SK-N-SH treated with all-trans-retinoic acid at 6 μM for 48 hours (cell line): ENCODE results near the gene GATAD1.

ENCODE experiments used
- ATAC-seq: fragments of 200-7000 bp; cut with Tn5 transposase; 3 replicates; pipeline ENCODE4 v1.9.1; 2020; ENCODE audit warnings: mild to moderate bottlenecking, moderate library complexity
- ARNTL ChIP-seq: fragments of 450-650 bp; formaldehyde crosslinking; IDR thresholded peaks from 2 replicates; pipeline ENCODE4 v1.5.0; 2020; ENCODE audit warnings: low read depth, mild to moderate bottlenecking, moderate library complexity, borderline replicate concordance
- BACH2 ChIP-seq: fragments of 250-450 bp; sonication (Bioruptor Pico); IDR thresholded peaks from 2 replicates; pipeline ENCODE4 v1.9.0; 2021; ENCODE audit warnings: mild to moderate bottlenecking, borderline replicate concordance
- CSDC2 ChIP-seq: fragments of 250-450 bp; sonication (Bioruptor Pico); IDR thresholded peaks from 2 replicates; pipeline ENCODE4 v1.5.0; 2020; ENCODE audit warnings: mild to moderate bottlenecking, moderate library complexity
- ESRRG ChIP-seq: fragments of 250-450 bp; sonication (Bioruptor Pico); IDR thresholded peaks from 2 replicates; pipeline ENCODE4 v1.6.1; 2021; ENCODE audit warnings: mild to moderate bottlenecking
- ISL1 ChIP-seq: fragments of 250-450 bp; sonication (Bioruptor Pico); IDR thresholded peaks from 2 replicates; pipeline ENCODE4 v2.1.2; 2022; ENCODE audit warnings: mild to moderate bottlenecking, moderate library complexity
- PATZ1 ChIP-seq: fragments of 250-450 bp; sonication (Bioruptor Pico); IDR thresholded peaks from 2 replicates; pipeline ENCODE4 v1.8.0; 2020; ENCODE audit warnings: mild to moderate bottlenecking, moderate library complexity, borderline replicate concordance
- POU6F1 ChIP-seq: fragments of 250-450 bp; sonication (Bioruptor Pico); IDR thresholded peaks from 2 replicates; pipeline ENCODE4 v1.8.0; 2021; ENCODE audit warnings: low read depth, mild to moderate bottlenecking, moderate library complexity, borderline replicate concordance
- PPARA ChIP-seq: fragments of 250-450 bp; sonication (Bioruptor Pico); IDR thresholded peaks from 2 replicates; pipeline ENCODE4 v1.5.0; 2020; ENCODE audit warnings: mild to moderate bottlenecking, borderline replicate concordance
- RARB ChIP-seq: fragments of 250-450 bp; sonication (Bioruptor Pico); IDR thresholded peaks from 2 replicates; pipeline ENCODE4 v1.8.0; 2021; ENCODE audit warnings: mild to moderate bottlenecking, moderate library complexity
- TCF4 ChIP-seq: fragments of 250-450 bp; sonication (Bioruptor Pico); IDR thresholded peaks from 2 replicates; pipeline ENCODE4 v1.8.0; 2021; ENCODE audit warnings: mild to moderate bottlenecking, moderate library complexity, borderline replicate concordance
- TOX ChIP-seq: fragments of 250-450 bp; sonication (Bioruptor Pico); IDR thresholded peaks from 2 replicates; pipeline ENCODE4 v1.8.0; 2021; ENCODE audit warnings: mild to moderate bottlenecking, moderate library complexity, borderline replicate concordance
- TSHZ2 ChIP-seq: fragments of 250-450 bp; sonication (Bioruptor Pico); IDR thresholded peaks from 2 replicates; pipeline ENCODE4 v1.5.0; 2020; ENCODE audit warnings: mild to moderate bottlenecking, moderate library complexity
- ZC3H10 ChIP-seq: fragments of 250-450 bp; sonication (Bioruptor Pico); IDR thresholded peaks from 2 replicates; pipeline ENCODE4 v1.5.1; 2021; ENCODE audit warnings: mild to moderate bottlenecking, moderate library complexity
- ZFP3 ChIP-seq: fragments of 250-450 bp; sonication (Bioruptor Pico); IDR thresholded peaks from 2 replicates; pipeline ENCODE4 v1.5.0; 2020; ENCODE audit warnings: mild to moderate bottlenecking, moderate library complexity
- ZFP30 ChIP-seq: fragments of 450-650 bp; formaldehyde crosslinking; IDR thresholded peaks from 2 replicates; pipeline ENCODE4 v1.5.0; 2022; ENCODE audit warnings: mild to moderate bottlenecking, moderate library complexity
- ZNF565 ChIP-seq: fragments of 450-650 bp; formaldehyde crosslinking; conservative IDR thresholded peaks from 2 replicates; pipeline ENCODE4 v1.5.0; 2020; ENCODE audit warnings: low read depth, mild to moderate bottlenecking, moderate library complexity
- ZNF70 ChIP-seq: fragments of 450-650 bp; formaldehyde crosslinking; IDR thresholded peaks from 2 replicates; pipeline ENCODE4 v1.5.0; 2020; ENCODE audit warnings: mild to moderate bottlenecking, moderate library complexity
- ZNF8 ChIP-seq: fragments of 450-650 bp; formaldehyde crosslinking; IDR thresholded peaks from 2 replicates; pipeline ENCODE4 v1.5.0; 2020; ENCODE audit warnings: mild to moderate bottlenecking, moderate library complexity
- TF ChIP-seq, protein P1 (sequence below): fragments of 250-450 bp; sonication (Bioruptor Pico); IDR thresholded peaks from 2 replicates; pipeline ENCODE4 v1.5.1; 2020; ENCODE audit warnings: low read depth, mild to moderate bottlenecking, moderate library complexity

GATAD1 gene

DNA sequence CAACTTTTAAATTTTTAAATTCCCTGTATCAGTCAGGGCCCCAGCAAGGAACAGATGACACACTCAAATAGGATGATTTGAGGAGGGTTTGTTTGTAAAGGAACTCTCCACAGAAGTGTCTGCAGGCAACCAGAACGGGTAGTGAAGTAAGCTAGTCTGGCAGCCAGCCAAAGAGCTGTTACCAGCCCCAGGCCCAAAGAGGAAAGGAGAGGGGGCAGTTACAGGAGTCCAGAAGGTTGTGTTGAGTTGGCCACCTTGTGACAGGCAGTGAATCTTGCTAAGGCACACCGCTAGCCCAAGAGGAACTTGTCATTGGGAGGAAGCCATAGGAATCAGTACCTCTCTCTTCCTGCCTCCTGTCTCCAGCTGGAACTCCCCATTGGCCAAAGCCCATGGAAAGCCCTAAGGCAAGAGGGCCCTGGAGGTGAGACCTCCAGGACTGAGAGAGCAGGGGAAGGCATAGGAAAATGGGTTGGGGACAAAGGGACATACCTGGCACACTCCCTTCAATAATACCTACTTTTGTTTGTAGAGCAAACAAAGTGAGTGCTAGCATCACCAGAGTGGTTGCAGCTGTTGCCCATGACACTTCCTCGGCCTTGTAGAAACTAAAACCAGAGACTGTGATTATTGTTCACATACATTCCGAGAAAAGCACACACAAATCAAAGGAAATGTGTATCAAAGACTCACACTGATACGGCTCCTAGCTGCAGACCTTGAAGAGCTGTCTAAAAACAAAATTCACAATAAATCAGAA is 25.4 kb upstream of the GATAD1 start (continued):
- no peak for TF ChIP-seq PATZ1

GRCh38 chr7:92422926-92423325 is 24.4 kb upstream of the GATAD1 start:
- TF ChIP-seq ZFP3 (CRISPR knock-in tag) (no peak), ZC3H10 (CRISPR knock-in tag) (no peak), ESRRG (CRISPR knock-in tag) (no peak), TOX (CRISPR knock-in tag) (no peak), ZNF70 (CRISPR knock-in tag) (no peak), TCF4 (CRISPR knock-in tag) (no peak), TSHZ2 (CRISPR knock-in tag) (no peak), CSDC2 (no peak), ISL1 (CRISPR knock-in tag) (no peak), POU6F1 (CRISPR knock-in tag) (no peak), ARNTL (CRISPR knock-in tag) (no peak), ZNF8 (CRISPR knock-in tag) (no peak), ZNF565 (CRISPR knock-in tag) (no peak), RARB (CRISPR knock-in tag) (no peak), ZFP30 (CRISPR knock-in tag) (no peak), BACH2 (CRISPR knock-in tag) (no peak)
- ATAC-seq, result no peak

DNA sequence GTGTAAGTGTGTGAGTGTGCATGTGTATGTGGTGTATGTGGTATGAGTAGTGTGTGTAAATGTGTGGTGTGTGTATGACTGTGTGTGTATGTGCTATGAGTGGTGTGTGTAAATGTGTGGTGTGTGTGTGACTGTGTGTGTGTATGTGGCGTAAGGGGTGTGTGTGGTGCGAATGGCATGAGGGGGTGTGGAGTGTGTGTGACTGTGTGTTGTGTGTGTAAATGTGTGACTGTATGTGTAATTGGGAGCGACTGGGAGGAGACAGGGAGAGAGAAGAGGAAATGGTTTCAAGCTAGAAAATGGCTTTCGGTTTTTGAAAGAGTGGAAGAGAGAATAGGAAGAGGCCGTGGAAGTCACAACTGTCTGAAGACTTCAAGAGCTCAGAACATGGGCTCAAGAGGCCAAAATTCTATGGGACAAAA is 23.6 kb upstream of the GATAD1 start:
- TF ChIP-seq BACH2 (CRISPR knock-in tag), result no peak
- TF ChIP-seq ZFP30 (CRISPR knock-in tag), result no peak
- no peak for TF ChIP-seq ZFP3 (CRISPR knock-in tag)
- no peak for TF ChIP-seq ZNF565 (CRISPR knock-in tag)
- ATAC-seq, result no peak

- TF ChIP-seq TSHZ2 (CRISPR knock-in tag), result no peak
- no peak for TF ChIP-seq PPARA (CRISPR knock-in tag)
- TF ChIP-seq ZFP30 (CRISPR knock-in tag), result no peak
- TF ChIP-seq, protein P1, sequence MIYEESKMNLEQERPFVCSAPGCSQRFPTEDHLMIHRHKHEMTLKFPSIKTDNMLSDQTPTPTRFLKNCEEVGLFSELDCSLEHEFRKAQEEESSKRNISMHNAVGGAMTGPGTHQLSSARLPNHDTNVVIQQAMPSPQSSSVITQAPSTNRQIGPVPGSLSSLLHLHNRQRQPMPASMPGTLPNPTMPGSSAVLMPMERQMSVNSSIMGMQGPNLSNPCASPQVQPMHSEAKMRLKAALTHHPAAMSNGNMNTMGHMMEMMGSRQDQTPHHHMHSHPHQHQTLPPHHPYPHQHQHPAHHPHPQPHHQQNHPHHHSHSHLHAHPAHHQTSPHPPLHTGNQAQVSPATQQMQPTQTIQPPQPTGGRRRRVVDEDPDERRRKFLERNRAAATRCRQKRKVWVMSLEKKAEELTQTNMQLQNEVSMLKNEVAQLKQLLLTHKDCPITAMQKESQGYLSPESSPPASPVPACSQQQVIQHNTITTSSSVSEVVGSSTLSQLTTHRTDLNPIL, result no peak
- TF ChIP-seq TCF4 (CRISPR knock-in tag), result no peak
- no peak for TF ChIP-seq ISL1 (CRISPR knock-in tag)
- ATAC-seq, result no peak
Measured at GRCh38 chr7:92425311-92425947, 21.9 kb upstream of the GATAD1 start.
